Testis (tissue), 3 donors: ENCODE data around the gene FES. TPM values are rescaled to one million over a fixed set of nuclear protein-coding genes. Genes with fewer than 3 reads are reported as not detected.
"Not testable (repeated sequence)": the region's sequence is repeated elsewhere in the genome, so short reads cannot be mapped to it uniquely, and the experiment has no call there.

ENCODE experiments used
- DNase-seq: peaks from one replicate; pipeline ENCODE4 v3.0.0-alpha.2; 2019
- H3K27ac ChIP-seq, 2 donors: fragments of 200-600 bp; sonication (generic); one replicate each; pipeline ENCODE4 v1.5.1; 2019
- H3K27me3 ChIP-seq: fragments of 200-600 bp; sonication (generic); one replicate; pipeline ENCODE4 v1.5.1; 2019
- H3K36me3 ChIP-seq: fragments of 200-600 bp; sonication (generic); one replicate; pipeline ENCODE4 v1.5.1; 2017; ENCODE audit warnings: low read depth; ENCODE audit errors: missing control alignments
- H3K4me1 ChIP-seq: fragments of 200-600 bp; sonication (generic); one replicate; pipeline ENCODE4 v1.5.1; 2019
- H3K4me3 ChIP-seq, 2 donors: fragments of 200-600 bp; sonication (generic); one replicate each; pipeline ENCODE4 v1.5.1; 2017 to 2019
- H3K9me3 ChIP-seq: fragments of 200-600 bp; sonication (generic); one replicate; pipeline ENCODE4 v1.5.1; 2017
- POLR2A ChIP-seq: fragments of 450-650 bp; IDR thresholded peaks from one replicate; pipeline ENCODE4 v1.6.1; 2017; ENCODE audit warnings: antibody characterized with exemption, mild to moderate bottlenecking, moderate library complexity
- WGBS, 2 donors: methylation state at CpG; one replicate each; pipeline ENCODE4 v1.1.5; 2018; 5-methylcytosine and 5-hydroxymethylcytosine counted together
- intact Hi-C: fragments of 100-400 bp; cut with DNase I; formaldehyde crosslinking; loops from one replicate; pipeline ENCODE4 v1.15.1; 2023; ENCODE audit warnings: low total_unique reads
- polyA plus RNA-seq: library from polyadenylated mRNA; stranded (reverse); fragments of 350-450 nt; fragmentation: Illumina TruSeq; extraction: RNeasy Lipid Tissue Mini Kit (QIAGEN cat#74804); gene quantifications from one replicate; pipeline ENCODE4 v1.2.3, GENCODE V29; 2014; ENCODE audit warnings: low read depth, low replicate concordance; ENCODE audit not compliant: insufficient read depth
- total RNA-seq, 2 donors: library from RNA; depleted of rRNA; stranded (reverse); fragments of >200 nt; gene quantifications; one replicate each; pipeline ENCODE4 v1.2.3, GENCODE V29; 2016
- TF ChIP-seq, protein P1 (sequence below), 3 experiments: fragments of 450-650 bp in 2 of 3; fragments of 200-600 bp in 1 of 3; sonication (generic) in 1 of 3; IDR thresholded peaks; one replicate each; pipeline ENCODE4 v1.5.1; 2016 to 2019; ENCODE audit warnings: antibody characterized with exemption in 3 of 3, mild to moderate bottlenecking in 2 of 3, moderate library complexity in 1 of 3

Gene FES
- total and polyA plus RNA-seq, 3 donors from 2014 or later, result 14.4 to 23.1 (median 18.6) TPM

DNA sequence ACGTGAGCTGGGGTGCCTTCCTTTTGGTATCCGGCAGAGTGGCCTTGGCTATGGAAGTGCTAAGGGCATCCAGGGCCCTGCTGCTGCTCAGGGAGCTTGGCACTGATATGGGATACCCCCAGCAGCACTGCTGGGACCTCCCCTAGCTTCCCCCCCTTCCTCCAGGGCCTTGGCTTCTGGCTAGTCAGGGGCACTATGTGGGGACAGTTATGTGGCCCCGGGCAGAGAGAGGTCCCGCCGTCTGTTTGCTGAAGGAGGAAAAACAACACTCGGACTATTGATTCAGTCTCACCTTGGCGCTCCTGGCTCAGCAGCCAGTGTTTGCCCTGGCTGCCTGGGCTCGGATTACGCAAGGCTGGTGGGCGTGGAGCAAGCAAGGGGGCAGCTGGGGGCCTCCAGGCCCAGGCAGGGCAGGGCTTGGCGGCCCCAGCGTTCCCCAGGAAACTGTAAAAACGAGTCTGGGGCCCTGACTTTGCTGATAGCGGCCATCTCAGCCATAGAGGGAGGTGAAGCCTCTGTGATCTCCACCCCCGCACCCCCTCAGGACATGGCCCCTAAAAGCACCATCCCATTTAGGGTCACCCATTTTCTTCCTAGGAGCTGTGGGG is 10.2 kb upstream of the FES start:
- intact Hi-C loops, result no loop called here
- Histone ChIP-seq H3K4me3 (no peak overlapping the region), H3K27me3 (no peaks in the 10 kb centered on the region), H3K4me1 (peaks cover 29% of the 10 kb centered on the region), H3K27ac (no peak overlapping the region), H3K36me3 (no peaks in the 10 kb centered on the region), H3K9me3 (no peaks in the 10 kb centered on the region)
- DNase-seq, result no peak
- no peak for TF ChIP-seq POLR2A
- TF ChIP-seq, protein P1, sequence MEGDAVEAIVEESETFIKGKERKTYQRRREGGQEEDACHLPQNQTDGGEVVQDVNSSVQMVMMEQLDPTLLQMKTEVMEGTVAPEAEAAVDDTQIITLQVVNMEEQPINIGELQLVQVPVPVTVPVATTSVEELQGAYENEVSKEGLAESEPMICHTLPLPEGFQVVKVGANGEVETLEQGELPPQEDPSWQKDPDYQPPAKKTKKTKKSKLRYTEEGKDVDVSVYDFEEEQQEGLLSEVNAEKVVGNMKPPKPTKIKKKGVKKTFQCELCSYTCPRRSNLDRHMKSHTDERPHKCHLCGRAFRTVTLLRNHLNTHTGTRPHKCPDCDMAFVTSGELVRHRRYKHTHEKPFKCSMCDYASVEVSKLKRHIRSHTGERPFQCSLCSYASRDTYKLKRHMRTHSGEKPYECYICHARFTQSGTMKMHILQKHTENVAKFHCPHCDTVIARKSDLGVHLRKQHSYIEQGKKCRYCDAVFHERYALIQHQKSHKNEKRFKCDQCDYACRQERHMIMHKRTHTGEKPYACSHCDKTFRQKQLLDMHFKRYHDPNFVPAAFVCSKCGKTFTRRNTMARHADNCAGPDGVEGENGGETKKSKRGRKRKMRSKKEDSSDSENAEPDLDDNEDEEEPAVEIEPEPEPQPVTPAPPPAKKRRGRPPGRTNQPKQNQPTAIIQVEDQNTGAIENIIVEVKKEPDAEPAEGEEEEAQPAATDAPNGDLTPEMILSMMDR (IDR thresholded peaks at IDR 0.05), result no peak
- 63 to 73% methylated on average over 14 to 15 of the region's 15 CpGs for WGBS, 2 donors

DNA sequence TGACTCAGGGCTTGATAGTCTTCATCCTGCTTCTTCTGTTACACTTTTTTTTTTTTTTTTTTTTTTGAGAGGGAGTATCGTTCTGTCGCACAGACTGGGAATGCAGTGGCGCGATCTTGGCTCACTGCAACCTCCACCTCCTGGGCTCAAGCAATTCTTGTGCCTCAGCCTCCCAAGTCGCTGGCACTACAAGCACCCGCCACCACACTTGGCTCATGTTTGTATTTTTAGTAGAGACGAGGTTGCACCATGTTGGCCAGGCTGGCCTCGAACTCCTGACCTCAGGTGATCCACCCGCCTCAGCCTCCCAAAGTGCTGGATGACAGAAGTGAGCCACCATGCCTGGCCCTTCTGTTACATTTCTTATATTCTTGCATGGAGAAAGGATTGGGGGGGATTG is 9.3 kb upstream of the FES start:
- H3K27me3 ChIP-seq, intact Hi-C loops, H3K36me3 ChIP-seq, H3K27ac ChIP-seq, H3K9me3 ChIP-seq, H3K4me3 ChIP-seq, DNase-seq: not testable (repeated sequence)
- whole genome bisulfite sequencing, 2 donors, result 87 to 92% methylated on average over 8 to 9 of the region's 9 CpGs
- peaks cover 22% of the 10 kb centered on the region for H3K4me1 ChIP-seq

DNA sequence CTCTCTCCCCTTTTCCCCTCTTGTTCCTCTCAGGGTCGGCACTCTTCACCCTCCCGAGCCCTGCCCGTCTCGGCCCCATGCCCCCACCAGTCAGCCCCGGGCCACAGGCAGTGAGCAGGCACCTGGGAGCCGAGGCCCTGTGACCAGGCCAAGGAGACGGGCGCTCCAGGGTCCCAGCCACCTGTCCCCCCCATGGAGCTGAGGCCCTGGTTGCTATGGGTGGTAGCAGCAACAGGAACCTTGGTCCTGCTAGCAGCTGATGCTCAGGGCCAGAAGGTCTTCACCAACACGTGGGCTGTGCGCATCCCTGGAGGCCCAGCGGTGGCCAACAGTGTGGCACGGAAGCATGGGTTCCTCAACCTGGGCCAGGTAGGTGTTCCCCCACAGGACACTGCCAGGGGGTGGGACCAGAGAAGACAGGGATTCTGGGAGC is 8.7 kb upstream of the FES start:
- H3K9me3 ChIP-seq, result no peaks in the 10 kb centered on the region
- H3K36me3 ChIP-seq, result no peaks in the 10 kb centered on the region
- intact Hi-C loops, result no loop called here
- WGBS, 2 donors, result 90 to 93% methylated on average over 2 to 12 of the region's 12 CpGs
- no peak for TF ChIP-seq POLR2A
- TF ChIP-seq, protein P1 (IDR thresholded peaks at IDR 0.05), result no peak
- no peaks in the 10 kb centered on the region for H3K27me3 ChIP-seq
- no peak for DNase-seq
- H3K27ac ChIP-seq, result no peak overlapping the region
- no peak overlapping the region for H3K4me3 ChIP-seq
- H3K4me1 ChIP-seq, result peaks cover 17% of the 10 kb centered on the region

DNA sequence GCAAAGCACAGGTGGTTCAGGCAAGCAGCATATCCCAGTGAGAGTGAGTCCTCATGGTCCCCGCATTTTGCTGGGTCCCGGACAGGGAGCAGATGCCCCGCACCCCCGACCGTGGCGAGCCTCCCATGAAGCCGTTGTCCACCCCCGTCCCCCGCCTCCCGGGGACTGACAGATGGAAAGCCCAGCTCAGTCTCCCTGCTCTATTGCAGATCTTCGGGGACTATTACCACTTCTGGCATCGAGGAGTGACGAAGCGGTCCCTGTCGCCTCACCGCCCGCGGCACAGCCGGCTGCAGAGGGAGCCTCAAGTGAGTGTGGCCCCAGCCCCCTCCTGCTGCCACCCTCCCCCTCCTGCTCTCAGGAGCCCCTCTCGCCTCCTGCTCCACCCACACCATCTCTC is 8.3 kb upstream of the FES start:
- intact Hi-C loops, result no loop called here
- no peaks in the 10 kb centered on the region for H3K36me3 ChIP-seq

DNA sequence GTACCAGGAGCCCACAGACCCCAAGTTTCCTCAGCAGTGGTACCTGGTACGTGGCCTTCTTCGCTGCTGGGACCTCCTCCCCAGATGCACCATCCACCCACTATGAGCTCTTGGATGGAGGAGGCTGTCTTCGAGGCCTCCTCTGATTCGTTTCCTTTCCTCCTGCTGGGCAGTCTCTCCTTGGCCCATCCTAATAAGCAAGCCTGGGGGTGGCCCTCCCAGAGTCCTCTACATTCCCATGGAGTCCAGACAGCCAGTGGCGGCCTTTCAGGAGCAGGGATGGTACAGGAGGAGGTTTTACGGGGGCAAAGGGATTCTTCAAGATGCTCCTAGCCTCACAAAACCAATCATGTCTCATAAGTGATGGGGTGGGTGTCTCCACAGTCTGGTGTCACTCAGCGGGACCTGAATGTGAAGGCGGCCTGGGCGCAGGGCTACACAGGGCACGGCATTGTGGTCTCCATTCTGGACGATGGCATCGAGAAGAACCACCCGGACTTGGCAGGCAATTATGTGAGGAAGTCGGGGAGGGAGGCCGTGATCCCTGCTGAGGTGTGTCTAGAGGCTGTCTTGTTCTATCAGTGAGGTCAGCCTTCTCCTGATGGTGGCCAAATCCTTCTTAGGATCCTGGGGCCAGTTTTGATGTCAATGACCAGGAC is 7.7 kb upstream of the FES start:
- 91 to 93% methylated on average over 14 to 15 of the region's 15 CpGs for WGBS, 2 donors
- intact Hi-C loops, result no loop called here

More for the DNA sequence above, 8.3 kb upstream of the FES start:
- Histone ChIP-seq H3K4me3 (no peak overlapping the region), H3K9me3 (no peaks in the 10 kb centered on the region), H3K4me1 (peaks cover 12% of the 10 kb centered on the region), H3K27me3 (no peaks in the 10 kb centered on the region), H3K27ac (no peak overlapping the region)
- 95 to 96% methylated on average over 11 to 20 of the region's 20 CpGs for WGBS, 2 donors
- TF ChIP-seq, protein P1 (IDR thresholded peaks at IDR 0.05), result no peak
- TF ChIP-seq POLR2A, result no peak
- DNase-seq, result no peak

More for the DNA sequence above, 7.7 kb upstream of the FES start:
- TF ChIP-seq, protein P1 (IDR thresholded peaks at IDR 0.05), result no peak
- TF ChIP-seq POLR2A, result no peak
- no peak for DNase-seq
- peaks cover 12% of the 10 kb centered on the region for H3K4me1 ChIP-seq
- no peak overlapping the region for H3K27ac ChIP-seq
- no peak overlapping the region for H3K4me3 ChIP-seq
- H3K27me3 ChIP-seq, result no peaks in the 10 kb centered on the region
- no peaks in the 10 kb centered on the region for H3K36me3 ChIP-seq
- H3K9me3 ChIP-seq, result no peaks in the 10 kb centered on the region
